Parathyroid adenoma (tissue), 2 donors: ENCODE data around the gene FLRT1.

Source experiments
- H2AFZ ChIP-seq: fragments of 300-600 bp; sonication (generic); one replicate; pipeline ENCODE4 v1.7.0; 2017; ENCODE audit warnings: antibody characterized with exemption, mild to moderate bottlenecking
- H3K27ac ChIP-seq: fragments of 300-600 bp; sonication (generic); one replicate; pipeline ENCODE4 v1.7.0; 2017
- H3K27me3 ChIP-seq: fragments of 300-600 bp; sonication (generic); one replicate; pipeline ENCODE4 v1.7.0; 2017; ENCODE audit warnings: low read length; ENCODE audit not compliant: control insufficient read depth, insufficient read depth
- H3K36me3 ChIP-seq: fragments of 300-600 bp; sonication (generic); one replicate; pipeline ENCODE4 v1.7.0; 2017; ENCODE audit warnings: low read length; ENCODE audit not compliant: control insufficient read depth, insufficient read depth
- H3K4me1 ChIP-seq: fragments of 300-600 bp; sonication (generic); one replicate; pipeline ENCODE4 v1.7.0; 2017; ENCODE audit warnings: control low read depth
- H3K4me2 ChIP-seq: fragments of 300-600 bp; sonication (generic); one replicate; pipeline ENCODE4 v1.7.0; 2017; ENCODE audit warnings: low read length
- H3K4me3 ChIP-seq: fragments of 300-600 bp; sonication (generic); one replicate; pipeline ENCODE4 v1.7.0; 2017; ENCODE audit warnings: low read depth, low read length
- H3K79me2 ChIP-seq: fragments of 300-600 bp; sonication (generic); one replicate; pipeline ENCODE4 v1.7.0; 2017; ENCODE audit warnings: control low read depth
- H3K9ac ChIP-seq: fragments of 300-600 bp; sonication (generic); one replicate; pipeline ENCODE4 v1.7.0; 2017; ENCODE audit warnings: mild to moderate bottlenecking
- H3K9me3 ChIP-seq: fragments of 300-600 bp; sonication (generic); one replicate; pipeline ENCODE4 v1.7.0; 2017; ENCODE audit warnings: low read length; ENCODE audit not compliant: control insufficient read depth
- CTCF ChIP-seq: fragments of 300-600 bp; sonication (generic); IDR thresholded peaks from one replicate; pipeline ENCODE4 v1.7.0; 2017; ENCODE audit warnings: antibody characterized with exemption, mild to moderate bottlenecking
- donor health status: primary hyperparathyroidism.

FLRT1 gene

GRCh38 chr11:64017945-64018224 is 17.8 kb upstream of the FLRT1 start:
- no peak overlapping the region for H3K4me2 ChIP-seq
- no peaks in the 10 kb centered on the region for H3K79me2 ChIP-seq
- no peak for TF ChIP-seq CTCF
- no peak overlapping the region for H3K4me3 ChIP-seq
- no peaks in the 10 kb centered on the region for H3K27me3 ChIP-seq
- H3K9ac ChIP-seq = no peak overlapping the region
- no peaks in the 10 kb centered on the region for H3K36me3 ChIP-seq
- no peak overlapping the region for H2AFZ ChIP-seq
- no peaks in the 10 kb centered on the region for H3K9me3 ChIP-seq
- no peak overlapping the region for H3K27ac ChIP-seq
- H3K4me1 ChIP-seq = no peaks in the 10 kb centered on the region

- no peak for TF ChIP-seq CTCF
- Histone ChIP-seq H3K9me3 (no peaks in the 10 kb centered on the region), H3K79me2 (no peaks in the 10 kb centered on the region), H3K4me1 (no peaks in the 10 kb centered on the region), H2AFZ (no peak overlapping the region), H3K27me3 (no peaks in the 10 kb centered on the region), H3K4me3 (no peak overlapping the region), H3K9ac (no peak overlapping the region), H3K27ac (no peak overlapping the region), H3K4me2 (no peak overlapping the region), H3K36me3 (no peaks in the 10 kb centered on the region)
Measured at GRCh38 chr11:64018310-64018709, 17.4 kb upstream of the FLRT1 start.

- Histone ChIP-seq H3K9ac (no peak overlapping the region), H2AFZ (no peak overlapping the region), H3K36me3 (no peaks in the 10 kb centered on the region), H3K79me2 (no peaks in the 10 kb centered on the region), H3K4me2 (no peak overlapping the region), H3K27me3 (no peaks in the 10 kb centered on the region), H3K4me3 (no peak overlapping the region), H3K4me1 (no peaks in the 10 kb centered on the region), H3K27ac (no peak overlapping the region), H3K9me3 (no peaks in the 10 kb centered on the region)
- TF ChIP-seq CTCF = no peak
Measured at GRCh38 chr11:64019106-64020037, 16.4 kb upstream of the FLRT1 start.

GRCh38 chr11:64020976-64021756 is 14.6 kb upstream of the FLRT1 start:
- Histone ChIP-seq H3K9me3 (no peaks in the 10 kb centered on the region), H3K27me3 (no peaks in the 10 kb centered on the region), H3K79me2 (no peaks in the 10 kb centered on the region), H3K4me1 (no peaks in the 10 kb centered on the region), H3K36me3 (no peaks in the 10 kb centered on the region), H3K4me2 (no peak overlapping the region), H3K27ac (no peak overlapping the region), H2AFZ (no peak overlapping the region), H3K9ac (no peak overlapping the region), H3K4me3 (no peak overlapping the region)
- TF ChIP-seq CTCF = no peak
